IMR-90 (cell line): ENCODE results near the gene NDUFB11. TPM values are rescaled to one million over a fixed set of nuclear protein-coding genes. Genes with fewer than 3 reads are reported as not detected.
"Not testable (repeated sequence)": the region's sequence is repeated elsewhere in the genome, so short reads cannot be mapped to it uniquely, and the experiment has no call there.

Source experiments
- ATAC-seq: fragments of 200-7000 bp; cut with Tn5 transposase; 2 replicates; pipeline ENCODE4 v1.9.1; 2020; ENCODE audit warnings: low read depth, mild to moderate bottlenecking, moderate library complexity
- BruUV-seq: library from RNA; stranded (reverse); fragments of 400-500 nt; replicated peaks from 2 replicates; lab custom pipeline; 2021; lab: Mats Ljungman, UMichigan
- CTCF ChIA-PET: fragments of 300-600 bp; formaldehyde crosslinking; extraction: SDS; loops from one replicate; lab custom pipeline; 2021; ENCODE audit warnings: antibody characterized with exemption; lab: Yijun Ruan, JAX
- POLR2A ChIA-PET: fragments of 300-600 bp; sonication (Branson Sonifier 250); formaldehyde crosslinking; loops from one replicate; lab custom pipeline; 2022; ENCODE audit warnings: antibody characterized with exemption; ENCODE audit not compliant: unreplicated experiment; lab: Charles Lee
- DNase-seq: peaks from one replicate; pipeline ENCODE4 v3.0.0; 2013
- H2AFZ ChIP-seq: replicated peaks from 2 replicates; pipeline ENCODE3; 2013; ENCODE audit warnings: low read length, mild to moderate bottlenecking; ENCODE audit not compliant: poor library complexity
- H2AK5ac ChIP-seq: 2 replicates; pipeline ENCODE4 v1.6.1; 2013; ENCODE audit warnings: low read depth, low read length, inconsistent platforms
- H2AK9ac ChIP-seq: replicated peaks from 2 replicates; pipeline ENCODE3; 2013; ENCODE audit warnings: mild to moderate bottlenecking, low read depth, low read length, moderate library complexity; ENCODE audit not compliant: poor library complexity
- H2BK120ac ChIP-seq: 2 replicates; pipeline ENCODE4 v1.6.1; 2013; ENCODE audit warnings: low read depth, low read length, inconsistent platforms
- H2BK15ac ChIP-seq: 3 replicates; pipeline ENCODE4 v1.6.1; 2013; ENCODE audit warnings: low read depth, low read length, inconsistent platforms
- H2BK20ac ChIP-seq: 2 replicates; pipeline ENCODE4 v1.6.1; 2013; ENCODE audit warnings: low read depth, mild to moderate bottlenecking, inconsistent platforms, low read length, moderate library complexity
- H2BK5ac ChIP-seq: 2 replicates; pipeline ENCODE4 v1.6.1; 2013; ENCODE audit warnings: mild to moderate bottlenecking, low read depth, low read length, inconsistent platforms; ENCODE audit not compliant: poor library complexity, severe bottlenecking
- H3K14ac ChIP-seq: replicated peaks from 2 replicates; pipeline ENCODE4 v1.6.1; 2013; ENCODE audit warnings: low read depth, low read length, inconsistent platforms
- H3K18ac ChIP-seq: 2 replicates; pipeline ENCODE4 v1.6.1; 2013; ENCODE audit warnings: low read depth, low read length, control low read depth
- H3K23ac ChIP-seq: 2 replicates; pipeline ENCODE4 v1.6.1; 2013; ENCODE audit warnings: low read depth, low read length, inconsistent platforms
- H3K27ac ChIP-seq: 2 replicates; pipeline ENCODE4 v1.5.1; 2013; ENCODE audit warnings: mild to moderate bottlenecking, control low read depth, low read length; ENCODE audit not compliant: insufficient read depth
- H3K27me3 ChIP-seq: 2 replicates; pipeline ENCODE4 v1.6.1; 2013; ENCODE audit warnings: low read length; ENCODE audit not compliant: control insufficient read depth, insufficient read depth
- H3K36me3 ChIP-seq: 2 replicates; pipeline ENCODE4 v1.6.1; 2013; ENCODE audit warnings: low read length, mixed read lengths; ENCODE audit not compliant: control insufficient read depth, insufficient read depth
- H3K4ac ChIP-seq: 2 replicates; pipeline ENCODE4 v1.6.1; 2013; ENCODE audit warnings: low read depth, low read length, inconsistent platforms
- H3K4me1 ChIP-seq: 2 replicates; pipeline ENCODE4 v1.6.1; 2013; ENCODE audit warnings: low read length, mixed read lengths; ENCODE audit not compliant: control insufficient read depth, insufficient read depth
- H3K4me2 ChIP-seq: 2 replicates; pipeline ENCODE4 v1.6.1; 2013; ENCODE audit warnings: low read depth, mild to moderate bottlenecking, control low read depth, low read length, moderate library complexity
- H3K4me3 ChIP-seq: 2 replicates; pipeline ENCODE4 v1.5.1; 2013; ENCODE audit warnings: low read depth, mild to moderate bottlenecking, control low read depth, low read length, moderate library complexity; ENCODE audit not compliant: insufficient read depth
- H3K56ac ChIP-seq: 2 replicates; pipeline ENCODE4 v1.6.1; 2013; ENCODE audit warnings: low read length, inconsistent platforms; ENCODE audit not compliant: insufficient read depth; ENCODE audit errors: extremely low read depth
- H3K79me1 ChIP-seq, 2 experiments: 2 replicates each; pipeline ENCODE4 v1.6.1; 2013; ENCODE audit warnings: low read length in 2 of 2, inconsistent platforms in 1 of 2, low read depth in 1 of 2
- H3K9ac ChIP-seq: 2 replicates; pipeline ENCODE4 v1.6.1; 2013; ENCODE audit warnings: low read depth, low read length, control low read depth
- H3K9me1 ChIP-seq: 2 replicates; pipeline ENCODE4 v1.6.1; 2013; ENCODE audit warnings: low read length, inconsistent platforms; ENCODE audit not compliant: insufficient read depth
- H3K9me3 ChIP-seq: 2 replicates; pipeline ENCODE4 v1.6.1; 2013; ENCODE audit warnings: low read length; ENCODE audit not compliant: control insufficient read depth, insufficient read depth
- H4K20me1 ChIP-seq: 2 replicates; pipeline ENCODE4 v1.6.1; 2013; ENCODE audit warnings: low read length, inconsistent platforms; ENCODE audit not compliant: insufficient read depth
- H4K5ac ChIP-seq: 2 replicates; pipeline ENCODE4 v1.6.1; 2013; ENCODE audit warnings: mild to moderate bottlenecking, low read depth, low read length, control low read depth
- H4K8ac ChIP-seq, 2 experiments: 2 replicates each; pipeline ENCODE4 v1.6.1; 2013; ENCODE audit warnings: low read depth in 2 of 2, low read length in 2 of 2, control low read depth in 1 of 2, inconsistent platforms in 1 of 2
- H4K91ac ChIP-seq: 2 replicates; pipeline ENCODE4 v1.6.1; 2013; ENCODE audit warnings: low read depth, low read length, inconsistent platforms; ENCODE audit not compliant: insufficient read depth
- CEBPB ChIP-seq: IDR thresholded peaks from 2 replicates; pipeline ENCODE4 v1.6.1; 2012; ENCODE audit warnings: low read depth, low read length, improper control_type of control experiment
- FOS ChIP-seq: fragments of 150-350 bp; IDR thresholded peaks from 2 replicates; pipeline ENCODE4 v1.6.1; 2016; ENCODE audit warnings: low read depth, low read length
- MXI1 ChIP-seq: IDR thresholded peaks from 2 replicates; pipeline ENCODE4 v1.6.1; 2012; ENCODE audit warnings: low read depth, mild to moderate bottlenecking, low read length, moderate library complexity, borderline replicate concordance
- WGBS, 2 experiments: methylation state at CpG; one replicate each; pipeline versions ENCODE4 v1.1.5 to v1.1.7; 2013; ENCODE audit warnings: missing lambda C conversion rate in 2 of 2; ENCODE audit not compliant: insufficient read length in 1 of 2; ENCODE audit errors: extremely low coverage in 2 of 2; 5-methylcytosine and 5-hydroxymethylcytosine counted together
- dilution Hi-C: fragments of 300-500 bp; cut with HindIII; formaldehyde crosslinking; loops from one replicate; pipeline ENCODE4 v1.14.3; 2018; ENCODE audit warnings: low sequenced_read_pairs; ENCODE audit not compliant: unreplicated experiment
- in situ Hi-C: fragments of 300-500 bp; cut with MboI; formaldehyde crosslinking; loops from 3 replicates; pipeline ENCODE4 v1.14.3; 2019; ENCODE audit warnings: low sequenced_read_pairs, inconsistent platforms, mixed read lengths
- intact Hi-C: fragments of 100-400 bp; cut with micrococcal nuclease; formaldehyde crosslinking; loops from 2 replicates; pipeline ENCODE4 v1.10.0; 2022
- polyA plus RNA-seq, 3 experiments: library from polyadenylated mRNA; depleted of rRNA; stranded (reverse); fragments of >200 nt; gene quantifications; 2 replicates each; pipeline ENCODE4 v1.2.3, GENCODE V29; 2012; ENCODE audit warnings: low replicate concordance in 1 of 3
- total RNA-seq: library from RNA; depleted of rRNA; stranded (reverse); fragments of >200 nt; gene quantifications from 2 replicates; pipeline ENCODE4 v1.2.3, GENCODE V29; 2012

Gene NDUFB11
- total and polyA plus RNA-seq, 2 of the 4 experiments (the other 2 are of a cell fraction), result 17.0 to 58.3 TPM

- TF ChIP-seq MXI1, result 0 out of 2 replicates have a peak, but pooled peaks have one; percentile 58
- no peak for TF ChIP-seq CEBPB
- peak; percentile 42; the same call in 1 of the 2 replicates for TF ChIP-seq FOS
- POLR2A ChIA-PET, result interaction anchor here (0.7 to 1.0 kb wide), 2 partner anchors 11 to 16 kb away, joined by 3 read pairs; partner anchors contain the start of gene RBM10
These were observed 15.2 kb downstream of the NDUFB11 start for GRCh38 chrX:47129157-47129898.

DNA sequence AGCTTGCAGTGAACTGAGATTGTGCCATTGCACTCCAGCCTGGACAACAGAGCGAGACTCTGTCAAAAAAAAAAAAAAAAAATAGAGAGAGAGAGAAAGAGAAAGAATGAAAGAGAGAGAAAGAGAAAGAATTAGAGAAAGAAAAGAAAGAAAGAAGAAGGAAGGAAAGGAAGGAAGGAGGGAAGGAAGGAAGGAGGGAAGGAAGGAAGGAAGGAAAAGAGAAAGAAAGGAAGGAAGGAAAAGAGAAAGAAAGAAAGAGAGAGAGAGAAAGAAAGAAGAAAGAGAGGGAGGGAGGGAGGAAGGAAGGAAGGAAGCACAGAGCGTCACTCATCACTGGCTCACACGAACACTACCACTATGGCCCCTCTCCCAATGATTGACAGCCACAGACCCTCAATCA is 20.0 kb downstream of the NDUFB11 start:
- DNase-seq, H3K4me2 ChIP-seq, H2AFZ ChIP-seq, H4K8ac ChIP-seq, POLR2A ChIA-PET, CTCF ChIA-PET, H4K91ac ChIP-seq, BruUV-seq, H2AK9ac ChIP-seq, H3K23ac ChIP-seq, H3K4me1 ChIP-seq, H3K27ac ChIP-seq, H3K79me1 ChIP-seq, H4K5ac ChIP-seq, H2BK20ac ChIP-seq, H3K56ac ChIP-seq, intact Hi-C loops, H3K27me3 ChIP-seq, H2BK120ac ChIP-seq, in situ Hi-C loops, H2AK5ac ChIP-seq, ATAC-seq, dilution Hi-C loops, H2BK15ac ChIP-seq, H4K20me1 ChIP-seq, H2BK5ac ChIP-seq, H3K4me3 ChIP-seq, H3K4ac ChIP-seq, H3K9me1 ChIP-seq, H3K9ac ChIP-seq, H3K14ac ChIP-seq, H3K9me3 ChIP-seq, H3K18ac ChIP-seq, H3K36me3 ChIP-seq: not testable (repeated sequence)
- WGBS, 2 experiments, result 100% methylated on average over 1 of the region's 3 CpGs; no CpG with 5 or more reads in 1 of the 2 experiments

More at GRCh38 chrX:47129157-47129898, 15.2 kb downstream of the NDUFB11 start:
- H3K9me1 ChIP-seq, result no peaks in the 10 kb centered on the region
- DNase-seq (peak; percentile 95), ATAC-seq (peak; percentile 99)
- H3K56ac ChIP-seq, result 0 out of 2 replicates have a peak overlapping the region, but pooled peaks have one; percentile 81
- H4K5ac ChIP-seq, result peak overlapping the region; percentile 83
- no peaks in the 10 kb centered on the region for H4K20me1 ChIP-seq
- WGBS, 2 experiments, result 35% methylated on average over 12 of the region's 31 CpGs; no CpG with 5 or more reads in 1 of the 2 experiments
- H3K23ac ChIP-seq, result 0 out of 2 replicates have a peak overlapping the region, but pooled peaks have one; percentile 69
- H3K9ac ChIP-seq, result peak overlapping the region; percentile 87
- no peaks in the 10 kb centered on the region for H3K9me3 ChIP-seq
- in situ Hi-C loops, result no loop called here
- peaks cover 0 to 2% of the 10 kb centered on the region in 2 experiments; a peak in 3 of 4 replicates for H3K79me1 ChIP-seq
- no peaks in the 10 kb centered on the region for H3K4me1 ChIP-seq
- peak overlapping the region; percentile 67 for H4K91ac ChIP-seq
- intact Hi-C loops, result no loop called here
- no TSS peak for BruUV-seq
- peak overlapping the region; percentile 88 for H3K4ac ChIP-seq
- peak overlapping the region; percentile 65; the same call in 1 of the 2 replicates for H2BK120ac ChIP-seq
- peak overlapping the region; percentile 77 for H3K27ac ChIP-seq
- dilution Hi-C loops, result no loop called here
- H3K14ac ChIP-seq, result peak overlapping the region; percentile 87
- peak overlapping the region; percentile 49 for H3K18ac ChIP-seq
- no peaks in the 10 kb centered on the region for H3K36me3 ChIP-seq
- H2BK20ac ChIP-seq, result no peak overlapping the region
- peak overlapping the region; percentile 87 for H2AFZ ChIP-seq
- H2BK15ac ChIP-seq, result peak overlapping the region; percentile 6; the same call in 1 of the 3 replicates
- H3K27me3 ChIP-seq, result peaks cover 6% of the 10 kb centered on the region
- CTCF ChIA-PET, result interaction anchor here (0.5 to 0.8 kb wide), 2 partner anchors 36 to 401 kb away, joined by 3 read pairs; no protein-coding TSS in a partner anchor
- peak overlapping the region; percentile 89 for H3K4me3 ChIP-seq
- H2AK5ac ChIP-seq, result no peak overlapping the region
- H2BK5ac ChIP-seq, result peak overlapping the region; percentile 61
- peak overlapping the region; percentile 82 to 86 for H4K8ac ChIP-seq
- H2AK9ac ChIP-seq, result peak overlapping the region; percentile 62
- peak overlapping the region; percentile 66 for H3K4me2 ChIP-seq
